Central memory CD4-positive, alpha-beta T cell (primary cell): Measurements from ENCODE around the gene CCHCR1.

Source experiments
- DNase-seq: peaks from one replicate; pipeline ENCODE4 v3.0.0; 2022

The CCHCR1 gene

GRCh38 chr6:31096656-31097055, 60.9 kb downstream of the CCHCR1 start:
- DNase-seq: no peak

GRCh38 chr6:31096215-31096614, 61.4 kb downstream of the CCHCR1 start:
- DNase-seq: no peak

GRCh38 chr6:31094389-31094881, 63.2 kb downstream of the CCHCR1 start:
- peak; percentile 52 for DNase-seq

GRCh38 chr6:31092769-31093505, 64.7 kb downstream of the CCHCR1 start:
- DNase-seq: no peak
